WTC11 (cell line): ENCODE measurements around the gene ACTRT3. TPM values are rescaled to one million over a fixed set of nuclear protein-coding genes. Genes with fewer than 3 reads are reported as not detected.
A peak's percentile ranks its signal among the peaks of the same experiment; 100 is the strongest.

Experiments
- ATAC-seq: fragments of 200-7000 bp; cut with Tn5 transposase; 2 replicates; pipeline ENCODE4 v1.10.0; 2021; ENCODE audit warnings: mild to moderate bottlenecking, moderate library complexity
- CTCF ChIA-PET: fragments of 300-600 bp; sonication (Branson Sonifier 250); formaldehyde crosslinking; loops from one replicate; lab custom pipeline; 2021; ENCODE audit warnings: antibody characterized with exemption; lab: Charles Lee
- POLR2A ChIA-PET: fragments of 350-600 bp; sonication (Branson Sonifier 250); formaldehyde crosslinking; loops from one replicate; lab custom pipeline; 2021; ENCODE audit warnings: antibody characterized with exemption; lab: Charles Lee
- DNase-seq: peaks from one replicate; pipeline ENCODE4 v3.0.0; 2021; ENCODE audit warnings: low spot score
- H3K27ac Mint-ChIP-seq: 2 replicates; pipeline ENCODE4 v1.8.0; 2021; ENCODE audit warnings: mixed read lengths
- H3K27me3 Mint-ChIP-seq: 2 replicates; pipeline ENCODE4 v1.8.0; 2021; ENCODE audit warnings: low read depth, mild to moderate bottlenecking, moderate library complexity, mixed read lengths
- H3K36me3 Mint-ChIP-seq: 2 replicates; pipeline ENCODE4 v1.8.0; 2021; ENCODE audit warnings: mixed read lengths
- H3K4me1 Mint-ChIP-seq: 2 replicates; pipeline ENCODE4 v1.8.0; 2022; ENCODE audit warnings: mixed read lengths
- H3K4me3 Mint-ChIP-seq: 2 replicates; pipeline ENCODE4 v1.8.0; 2021; ENCODE audit warnings: mild to moderate bottlenecking, moderate library complexity, mixed read lengths
- H3K9me3 Mint-ChIP-seq: 2 replicates; pipeline ENCODE4 v1.8.0; 2021; ENCODE audit warnings: mixed read lengths
- CBFB ChIP-seq: sonication (generic); formaldehyde crosslinking; IDR thresholded peaks from 2 replicates; pipeline ENCODE4 v1.8.1; 2022; ENCODE audit warnings: mild to moderate bottlenecking, low read depth, missing genetic modification reagents
- CREB1 ChIP-seq: sonication (generic); formaldehyde crosslinking; IDR thresholded peaks from 2 replicates; pipeline ENCODE4 v1.8.0; 2023; ENCODE audit warnings: mild to moderate bottlenecking, missing genetic modification reagents
- CREM ChIP-seq: sonication (generic); formaldehyde crosslinking; IDR thresholded peaks from 2 replicates; pipeline ENCODE4 v1.8.1; 2022; ENCODE audit warnings: mild to moderate bottlenecking, missing genetic modification reagents, moderate library complexity
- ESRRA ChIP-seq: sonication (generic); formaldehyde crosslinking; IDR thresholded peaks from 2 replicates; pipeline ENCODE4 v1.8.1; 2022; ENCODE audit warnings: mild to moderate bottlenecking, missing genetic modification reagents, borderline replicate concordance
- FOXK1 ChIP-seq: sonication (generic); formaldehyde crosslinking; IDR thresholded peaks from 2 replicates; pipeline ENCODE4 v1.8.0; 2022; ENCODE audit warnings: mild to moderate bottlenecking, moderate library complexity, missing genetic modification reagents
- GABPB1 ChIP-seq: sonication (generic); formaldehyde crosslinking; IDR thresholded peaks from 2 replicates; pipeline ENCODE4 v1.8.1; 2023; ENCODE audit warnings: mild to moderate bottlenecking, missing genetic modification reagents
- GTF2I ChIP-seq: fragments of 250-450 bp; sonication (Bioruptor Pico); conservative IDR thresholded peaks from 2 replicates; pipeline ENCODE4 v1.4.0; 2021; ENCODE audit warnings: mild to moderate bottlenecking
- NFE2L1 ChIP-seq: sonication (generic); formaldehyde crosslinking; IDR thresholded peaks from 2 replicates; pipeline ENCODE4 v1.8.1; 2023; ENCODE audit warnings: missing genetic modification reagents
- SMAD4 ChIP-seq: sonication (generic); formaldehyde crosslinking; IDR thresholded peaks from 2 replicates; pipeline ENCODE4 v1.8.0; 2022; ENCODE audit warnings: mild to moderate bottlenecking, missing genetic modification reagents
- ZNF138 ChIP-seq: sonication (generic); formaldehyde crosslinking; conservative IDR thresholded peaks from 2 replicates; pipeline ENCODE4 v1.8.1; 2022; ENCODE audit warnings: mild to moderate bottlenecking, moderate library complexity, missing genetic modification reagents
- ZNF232 ChIP-seq: sonication (generic); formaldehyde crosslinking; IDR thresholded peaks from 2 replicates; pipeline ENCODE4 v1.8.0; 2022; ENCODE audit warnings: mild to moderate bottlenecking, missing genetic modification reagents
- ZNF263 ChIP-seq: sonication (generic); formaldehyde crosslinking; IDR thresholded peaks from 2 replicates; pipeline ENCODE4 v1.8.1; 2022; ENCODE audit warnings: low read depth, mild to moderate bottlenecking, moderate library complexity, missing genetic modification reagents
- ZNF423 ChIP-seq: fragments of 250-450 bp; sonication (Bioruptor Pico); IDR thresholded peaks from 2 replicates; pipeline ENCODE4 v2.1.2; 2022; ENCODE audit warnings: mild to moderate bottlenecking, moderate library complexity
- total RNA-seq: library from RNA; stranded (reverse); gene quantifications from 3 replicates; pipeline ENCODE4 v1.2.3, GENCODE V29; 2021
- TF ChIP-seq, protein P1 (sequence below): fragments of 250-450 bp; sonication (Bioruptor Pico); IDR thresholded peaks from 2 replicates; pipeline ENCODE4 v2.1.2; 2022; ENCODE audit warnings: mild to moderate bottlenecking, moderate library complexity
- TF ChIP-seq, protein P2 (sequence below): sonication (generic); formaldehyde crosslinking; IDR thresholded peaks from 2 replicates; pipeline ENCODE4 v1.8.0; 2022; ENCODE audit warnings: mild to moderate bottlenecking, missing genetic modification reagents
- TF ChIP-seq, protein P3 (sequence below): sonication (generic); formaldehyde crosslinking; conservative IDR thresholded peaks from 2 replicates; pipeline ENCODE4 v1.8.1; 2023; ENCODE audit warnings: mild to moderate bottlenecking, low read depth, missing genetic modification reagents, moderate library complexity
- TF ChIP-seq, protein P4 (sequence below): sonication (generic); formaldehyde crosslinking; IDR thresholded peaks from 2 replicates; pipeline ENCODE4 v1.8.1; 2023; ENCODE audit warnings: mild to moderate bottlenecking, missing genetic modification reagents, moderate library complexity
- TF ChIP-seq, protein P5 (sequence below): fragments of 250-450 bp; sonication (Bioruptor Pico); IDR thresholded peaks from 2 replicates; pipeline ENCODE4 v1.9.0; 2021; ENCODE audit warnings: mild to moderate bottlenecking
- TF ChIP-seq, protein P6 (sequence below): fragments of 250-450 bp; sonication (Bioruptor Pico); IDR thresholded peaks from 2 replicates; pipeline ENCODE4 v1.9.0; 2021; ENCODE audit warnings: moderate library complexity, mild to moderate bottlenecking, inconsistent platforms, borderline replicate concordance

Gene ACTRT3
- total RNA-seq, 1 experiment from 2014 or later, result 2.3 TPM

DNA sequence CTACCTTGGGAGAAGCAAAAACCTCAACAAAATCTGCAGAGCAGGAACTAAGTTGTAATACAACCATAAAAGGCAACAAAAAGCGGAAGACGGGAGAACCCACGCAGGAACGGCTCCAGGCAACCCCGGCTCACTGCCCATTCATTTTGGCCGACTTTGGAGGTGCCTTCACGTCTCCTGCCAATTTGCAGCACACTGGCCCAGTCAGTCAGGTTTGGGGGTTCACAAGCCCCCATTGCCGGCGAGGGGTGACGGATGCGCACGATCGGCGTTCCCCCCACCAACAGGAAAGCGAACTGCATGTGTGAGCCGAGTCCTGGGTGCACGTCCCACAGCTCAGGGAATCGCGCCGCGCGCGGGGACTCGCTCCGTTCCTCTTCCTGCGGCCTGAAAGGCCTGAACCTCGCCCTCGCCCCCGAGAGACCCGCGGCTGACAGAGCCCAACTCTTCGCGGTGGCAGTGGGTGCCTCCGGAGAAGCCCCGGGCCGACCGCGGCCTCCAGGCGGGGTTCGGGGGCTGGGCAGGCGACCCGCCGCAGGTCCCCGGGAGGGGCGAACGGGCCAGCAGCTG lies 5.0 kb downstream of the ACTRT3 start (continued):
- TF ChIP-seq CBFB (CRISPR knock-in tag) (no peak), ZNF232 (CRISPR knock-in tag) (no peak), CREB1 (CRISPR knock-in tag) (no peak), ZNF138 (CRISPR knock-in tag) (0 out of 2 replicates have a peak, but pooled peaks have one; percentile 16)
- TF ChIP-seq, protein P1, sequence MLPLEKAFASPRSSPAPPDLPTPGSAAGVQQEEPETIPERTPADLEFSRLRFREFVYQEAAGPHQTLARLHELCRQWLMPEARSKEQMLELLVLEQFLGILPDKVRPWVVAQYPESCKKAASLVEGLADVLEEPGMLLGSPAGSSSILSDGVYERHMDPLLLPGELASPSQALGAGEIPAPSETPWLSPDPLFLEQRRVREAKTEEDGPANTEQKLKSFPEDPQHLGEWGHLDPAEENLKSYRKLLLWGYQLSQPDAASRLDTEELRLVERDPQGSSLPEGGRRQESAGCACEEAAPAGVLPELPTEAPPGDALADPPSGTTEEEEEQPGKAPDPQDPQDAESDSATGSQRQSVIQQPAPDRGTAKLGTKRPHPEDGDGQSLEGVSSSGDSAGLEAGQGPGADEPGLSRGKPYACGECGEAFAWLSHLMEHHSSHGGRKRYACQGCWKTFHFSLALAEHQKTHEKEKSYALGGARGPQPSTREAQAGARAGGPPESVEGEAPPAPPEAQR (CRISPR knock-in tag), result no peak
- TF ChIP-seq, protein P2, sequence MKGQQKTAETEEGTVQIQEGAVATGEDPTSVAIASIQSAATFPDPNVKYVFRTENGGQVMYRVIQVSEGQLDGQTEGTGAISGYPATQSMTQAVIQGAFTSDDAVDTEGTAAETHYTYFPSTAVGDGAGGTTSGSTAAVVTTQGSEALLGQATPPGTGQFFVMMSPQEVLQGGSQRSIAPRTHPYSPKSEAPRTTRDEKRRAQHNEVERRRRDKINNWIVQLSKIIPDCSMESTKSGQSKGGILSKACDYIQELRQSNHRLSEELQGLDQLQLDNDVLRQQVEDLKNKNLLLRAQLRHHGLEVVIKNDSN (CRISPR knock-in tag), result no peak

DNA sequence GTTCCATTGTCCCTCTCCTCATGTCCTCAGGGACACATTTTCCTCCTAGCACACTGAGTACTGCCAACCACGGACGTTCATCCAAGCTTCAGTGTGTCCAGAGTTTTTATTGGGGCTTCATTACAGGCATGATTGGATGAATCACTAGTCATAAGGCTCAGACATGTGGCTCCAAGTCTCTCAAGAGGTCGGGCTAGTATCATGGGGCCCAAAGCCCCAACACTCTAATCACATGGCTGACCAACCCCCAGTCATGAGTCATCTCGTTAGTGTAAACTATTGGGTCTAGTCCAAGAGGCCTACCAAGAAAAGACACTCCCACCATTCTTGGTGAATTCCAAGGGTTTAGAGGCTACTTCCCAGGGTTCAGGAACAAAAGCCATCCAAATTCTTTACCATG lies 8.9 kb downstream of the ACTRT3 start:
- TF ChIP-seq FOXK1 (CRISPR knock-in tag) (no peak), GABPB1 (no peak), GTF2I (no peak), SMAD4 (no peak), ESRRA (CRISPR knock-in tag) (no peak), ZNF423 (no peak), ZNF263 (CRISPR knock-in tag) (no peak), NFE2L1 (CRISPR knock-in tag) (no peak), CREM (CRISPR knock-in tag) (no peak)
- TF ChIP-seq, protein P3, sequence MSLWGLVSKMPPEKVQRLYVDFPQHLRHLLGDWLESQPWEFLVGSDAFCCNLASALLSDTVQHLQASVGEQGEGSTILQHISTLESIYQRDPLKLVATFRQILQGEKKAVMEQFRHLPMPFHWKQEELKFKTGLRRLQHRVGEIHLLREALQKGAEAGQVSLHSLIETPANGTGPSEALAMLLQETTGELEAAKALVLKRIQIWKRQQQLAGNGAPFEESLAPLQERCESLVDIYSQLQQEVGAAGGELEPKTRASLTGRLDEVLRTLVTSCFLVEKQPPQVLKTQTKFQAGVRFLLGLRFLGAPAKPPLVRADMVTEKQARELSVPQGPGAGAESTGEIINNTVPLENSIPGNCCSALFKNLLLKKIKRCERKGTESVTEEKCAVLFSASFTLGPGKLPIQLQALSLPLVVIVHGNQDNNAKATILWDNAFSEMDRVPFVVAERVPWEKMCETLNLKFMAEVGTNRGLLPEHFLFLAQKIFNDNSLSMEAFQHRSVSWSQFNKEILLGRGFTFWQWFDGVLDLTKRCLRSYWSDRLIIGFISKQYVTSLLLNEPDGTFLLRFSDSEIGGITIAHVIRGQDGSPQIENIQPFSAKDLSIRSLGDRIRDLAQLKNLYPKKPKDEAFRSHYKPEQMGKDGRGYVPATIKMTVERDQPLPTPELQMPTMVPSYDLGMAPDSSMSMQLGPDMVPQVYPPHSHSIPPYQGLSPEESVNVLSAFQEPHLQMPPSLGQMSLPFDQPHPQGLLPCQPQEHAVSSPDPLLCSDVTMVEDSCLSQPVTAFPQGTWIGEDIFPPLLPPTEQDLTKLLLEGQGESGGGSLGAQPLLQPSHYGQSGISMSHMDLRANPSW (CRISPR knock-in tag), result no peak
- TF ChIP-seq, protein P4, sequence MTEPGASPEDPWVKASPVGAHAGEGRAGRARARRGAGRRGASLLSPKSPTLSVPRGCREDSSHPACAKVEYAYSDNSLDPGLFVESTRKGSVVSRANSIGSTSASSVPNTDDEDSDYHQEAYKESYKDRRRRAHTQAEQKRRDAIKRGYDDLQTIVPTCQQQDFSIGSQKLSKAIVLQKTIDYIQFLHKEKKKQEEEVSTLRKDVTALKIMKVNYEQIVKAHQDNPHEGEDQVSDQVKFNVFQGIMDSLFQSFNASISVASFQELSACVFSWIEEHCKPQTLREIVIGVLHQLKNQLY (CRISPR knock-in tag), result no peak
- TF ChIP-seq, protein P5, sequence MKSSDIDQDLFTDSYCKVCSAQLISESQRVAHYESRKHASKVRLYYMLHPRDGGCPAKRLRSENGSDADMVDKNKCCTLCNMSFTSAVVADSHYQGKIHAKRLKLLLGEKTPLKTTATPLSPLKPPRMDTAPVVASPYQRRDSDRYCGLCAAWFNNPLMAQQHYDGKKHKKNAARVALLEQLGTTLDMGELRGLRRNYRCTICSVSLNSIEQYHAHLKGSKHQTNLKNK (CRISPR knock-in tag), result no peak
- TF ChIP-seq, protein P6, sequence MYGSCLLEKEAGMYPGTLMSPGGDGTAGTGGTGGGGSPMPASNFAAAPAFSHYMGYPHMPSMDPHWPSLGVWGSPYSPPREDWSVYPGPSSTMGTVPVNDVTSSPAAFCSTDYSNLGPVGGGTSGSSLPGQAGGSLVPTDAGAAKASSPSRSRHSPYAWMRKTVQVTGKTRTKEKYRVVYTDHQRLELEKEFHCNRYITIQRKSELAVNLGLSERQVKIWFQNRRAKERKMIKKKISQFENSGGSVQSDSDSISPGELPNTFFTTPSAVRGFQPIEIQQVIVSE (CRISPR knock-in tag), result no peak
- peaks cover 15% of the 10 kb centered on the region for H3K9me3 Mint-ChIP-seq
- POLR2A ChIA-PET, result no interaction called here
- peaks cover 9% of the 10 kb centered on the region for H3K4me1 Mint-ChIP-seq
- DNase-seq (no peak), ATAC-seq (no peak)
- CTCF ChIA-PET, result no interaction called here
- peaks cover 3% of the 10 kb centered on the region; the same call in 1 of the 2 replicates for H3K36me3 Mint-ChIP-seq
- H3K27me3 Mint-ChIP-seq, result no peaks in the 10 kb centered on the region
- H3K27ac Mint-ChIP-seq, result no peak overlapping the region
- no peak overlapping the region for H3K4me3 Mint-ChIP-seq
